CD1c-positive myeloid dendritic cell (primary cell): ENCODE measurements around the gene OPN1MW2.
"Not testable (repeated sequence)": the region's sequence is repeated elsewhere in the genome, so short reads cannot be mapped to it uniquely, and the experiment has no call there.

ENCODE experiments used
- DNase-seq: peaks from one replicate; pipeline ENCODE4 v3.0.0-alpha.2; 2016; ENCODE audit errors: extremely low spot score

Gene OPN1MW2

GRCh38 chrX:154269245-154269644, 49.7 kb downstream of the OPN1MW2 start:
- not testable (repeated sequence) for DNase-seq
